A673 (cell line): ENCODE measurements around the gene ADAM12. TPM values are rescaled to one million over a fixed set of nuclear protein-coding genes. Genes with fewer than 3 reads are reported as not detected.

Experiments used
- BruUV-seq: library from RNA; stranded (reverse); fragments of 400-500 nt; replicated peaks from 2 replicates; lab custom pipeline; 2021; lab: Mats Ljungman, UMichigan
- CTCF ChIA-PET: fragments of 300-600 bp; sonication (Branson Sonifier 250); formaldehyde crosslinking; loops from one replicate; lab custom pipeline; 2022; ENCODE audit warnings: antibody characterized with exemption; lab: Charles Lee
- POLR2A ChIA-PET: fragments of 300-600 bp; sonication (Branson Sonifier 250); formaldehyde crosslinking; loops from one replicate; lab custom pipeline; 2022; ENCODE audit warnings: antibody characterized with exemption; ENCODE audit not compliant: low non-redundant PET; lab: Charles Lee
- DNase-seq: peaks from one replicate; pipeline ENCODE4 v3.0.0-alpha.2; 2015; ENCODE audit warnings: low spot score
- H3K27ac ChIP-seq: fragments of 200-600 bp; sonication (generic); 2 replicates; pipeline ENCODE4 v1.5.1; 2016; ENCODE audit warnings: mixed run types, low read depth, mild to moderate bottlenecking, mixed read lengths, antibody characterized with exemption, low read length; ENCODE audit not compliant: poor library complexity, severe bottlenecking
- H3K27me3 ChIP-seq: fragments of 200-600 bp; sonication (generic); replicated peaks from 2 replicates; pipeline ENCODE4 v1.6.1; 2017; ENCODE audit warnings: mixed run types, low read depth, mild to moderate bottlenecking, mixed read lengths, antibody characterized with exemption, low read length; ENCODE audit not compliant: insufficient read depth, poor library complexity
- H3K36me3 ChIP-seq: fragments of 200-600 bp; sonication (generic); 2 replicates; pipeline ENCODE4 v1.6.1; 2016; ENCODE audit warnings: mixed run types, mild to moderate bottlenecking, mixed read lengths, antibody characterized with exemption, low read length; ENCODE audit not compliant: insufficient read depth, poor library complexity, severe bottlenecking
- H3K4me1 ChIP-seq: fragments of 200-600 bp; sonication (generic); 2 replicates; pipeline ENCODE4 v1.6.1; 2017; ENCODE audit warnings: mixed run types, mild to moderate bottlenecking, mixed read lengths, antibody characterized with exemption, low read length; ENCODE audit not compliant: insufficient read depth, poor library complexity, severe bottlenecking
- H3K4me3 ChIP-seq: fragments of 200-600 bp; sonication (generic); 2 replicates; pipeline ENCODE4 v1.5.1; 2016; ENCODE audit warnings: low read depth, mixed run types, mild to moderate bottlenecking, mixed read lengths, low read length; ENCODE audit not compliant: poor library complexity, severe bottlenecking
- H3K9me3 ChIP-seq: fragments of 200-600 bp; sonication (generic); 2 replicates; pipeline ENCODE4 v1.6.1; 2016; ENCODE audit warnings: mixed run types, low read depth, mild to moderate bottlenecking, mixed read lengths, antibody characterized with exemption, low read length; ENCODE audit not compliant: poor library complexity, severe bottlenecking
- CTCF ChIP-seq: fragments of 300-800, 200-600 bp; sonication (generic); conservative IDR thresholded peaks from 2 replicates; pipeline ENCODE4 v1.5.1; 2017; ENCODE audit warnings: low read depth, mild to moderate bottlenecking, antibody characterized with exemption, low read length, moderate library complexity, mixed read lengths
- EZH2 ChIP-seq: fragments of 200-600 bp; sonication (generic); IDR thresholded peaks from 2 replicates; pipeline ENCODE4 v1.6.1; 2017; ENCODE audit warnings: borderline replicate concordance, low read depth, mild to moderate bottlenecking, mixed read lengths, antibody characterized with exemption, low read length; ENCODE audit not compliant: poor library complexity, severe bottlenecking
- intact Hi-C: fragments of 100-400 bp; cut with micrococcal nuclease; formaldehyde crosslinking; loops from one replicate; pipeline ENCODE4 v1.10.0; 2022; ENCODE audit not compliant: unreplicated experiment
- total RNA-seq: library from RNA; stranded (reverse); gene quantifications from 2 replicates; pipeline ENCODE4 v1.2.3, GENCODE V29; 2021

Gene ADAM12
- total RNA-seq, 1 experiment from 2014 or later: 0.17 TPM

GRCh38 chr10:126143117-126143516, 245.2 kb downstream of the ADAM12 start:
- CTCF ChIA-PET: no interaction called here
- TF ChIP-seq EZH2 (no peak), CTCF (no peak)
- H3K4me3 ChIP-seq: no peak overlapping the region
- no peak for DNase-seq
- BruUV-seq: no TSS peak
- intact Hi-C loops: no loop called here
- POLR2A ChIA-PET: no interaction called here
- H3K27me3 ChIP-seq: no peaks in the 10 kb centered on the region
- peaks cover 8% of the 10 kb centered on the region for H3K4me1 ChIP-seq
- no peaks in the 10 kb centered on the region for H3K36me3 ChIP-seq
- H3K27ac ChIP-seq: no peak overlapping the region
- no peaks in the 10 kb centered on the region for H3K9me3 ChIP-seq

GRCh38 chr10:126140746-126141273, 247.5 kb downstream of the ADAM12 start:
- POLR2A ChIA-PET: no interaction called here

GRCh38 chr10:126137562-126138221, 250.6 kb downstream of the ADAM12 start:
- no TSS peak for BruUV-seq
- Histone ChIP-seq H3K27ac (no peak overlapping the region), H3K4me1 (peaks cover 21% of the 10 kb centered on the region), H3K36me3 (no peaks in the 10 kb centered on the region), H3K9me3 (peaks cover 9% of the 10 kb centered on the region), H3K4me3 (no peak overlapping the region), H3K27me3 (no peaks in the 10 kb centered on the region)
- CTCF ChIA-PET: no interaction called here
- no peak for TF ChIP-seq CTCF
- intact Hi-C loops: loop anchor here (5.0 to 10.0 kb wide), 2 partner anchors 250 to 367 kb away; partner anchors contain the start of gene ADAM12
- DNase-seq: no peak
- POLR2A ChIA-PET: no interaction called here

More at GRCh38 chr10:126140746-126141273, 247.5 kb downstream of the ADAM12 start:
- CTCF ChIA-PET: no interaction called here
- Histone ChIP-seq H3K27ac (no peak overlapping the region), H3K4me3 (no peak overlapping the region), H3K27me3 (no peaks in the 10 kb centered on the region), H3K36me3 (no peaks in the 10 kb centered on the region), H3K4me1 (peaks cover 10% of the 10 kb centered on the region), H3K9me3 (peaks cover 9% of the 10 kb centered on the region)
- TF ChIP-seq CTCF (no peak), EZH2 (no peak)
- intact Hi-C loops: no loop called here
- BruUV-seq: no TSS peak
- no peak for DNase-seq
